Kidney glomerular epithelial cell (primary cell): ENCODE results near the gene ZNF839.
"Not testable (repeated sequence)": the region's sequence is repeated elsewhere in the genome, so short reads cannot be mapped to it uniquely, and the experiment has no call there.

ENCODE experiments used
- DNase-seq: peaks from one replicate; lab custom pipeline; 2025; lab: John Stamatoyannopoulos, UW

The ZNF839 gene

DNA sequence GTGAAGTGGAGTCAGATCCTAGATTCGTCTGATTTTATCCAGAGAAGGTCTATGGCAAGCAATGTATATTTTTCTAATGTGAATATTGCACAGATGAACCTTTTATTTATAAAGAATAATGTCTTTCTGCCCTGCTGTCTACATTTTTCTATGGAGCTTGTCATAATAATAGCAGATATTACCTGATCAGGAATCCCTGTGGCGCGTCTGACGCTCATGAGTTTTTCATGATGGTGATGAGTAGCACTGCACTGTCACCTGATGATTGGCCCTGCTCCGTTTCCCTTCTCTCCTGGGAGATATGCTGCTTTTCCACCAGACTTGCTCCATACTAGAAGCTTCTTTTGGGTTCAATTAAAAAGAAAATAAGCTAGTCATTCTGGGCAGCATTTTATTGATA is 22.7 kb downstream of the ZNF839 start:
- no peak for DNase-seq

DNA sequence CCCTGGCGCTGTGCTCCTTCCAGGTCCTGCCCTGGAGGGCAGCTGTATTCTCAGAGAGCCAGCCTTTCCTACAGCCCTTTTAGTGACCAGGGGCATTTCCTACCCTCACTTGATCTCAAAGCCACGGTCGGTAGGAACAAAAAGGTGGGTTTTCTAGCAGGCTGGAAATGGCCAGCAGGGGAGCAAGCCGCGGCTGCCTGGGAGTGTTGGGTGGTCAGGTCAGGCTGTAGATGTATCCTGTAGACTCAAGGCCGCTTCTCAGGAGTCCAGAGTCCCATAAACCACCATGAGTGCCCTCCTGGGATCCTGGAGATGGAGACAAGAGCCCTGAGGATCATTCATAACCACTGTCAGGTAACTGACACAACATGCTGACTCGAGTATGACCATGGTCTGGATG is 24.5 kb downstream of the ZNF839 start:
- no peak for DNase-seq

DNA sequence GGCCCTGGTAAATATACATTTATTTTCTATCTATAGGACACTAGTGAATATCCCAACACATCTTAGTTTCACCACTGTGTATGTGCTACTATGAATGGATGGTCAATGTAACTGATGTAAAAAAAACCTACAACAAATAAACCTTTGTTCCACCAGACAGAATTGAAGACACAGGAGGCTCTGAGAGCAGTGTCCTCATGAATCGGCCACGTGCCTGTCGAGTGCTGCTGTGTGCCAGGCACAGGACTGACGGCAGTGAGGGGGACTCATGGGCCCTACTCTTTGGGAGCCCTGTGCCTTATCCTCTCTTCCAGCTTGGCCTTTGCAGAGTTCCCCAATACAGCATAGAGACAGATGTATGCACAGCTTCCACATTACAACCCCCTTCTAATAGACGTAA is 24.9 kb downstream of the ZNF839 start:
- DNase-seq, result no peak

DNA sequence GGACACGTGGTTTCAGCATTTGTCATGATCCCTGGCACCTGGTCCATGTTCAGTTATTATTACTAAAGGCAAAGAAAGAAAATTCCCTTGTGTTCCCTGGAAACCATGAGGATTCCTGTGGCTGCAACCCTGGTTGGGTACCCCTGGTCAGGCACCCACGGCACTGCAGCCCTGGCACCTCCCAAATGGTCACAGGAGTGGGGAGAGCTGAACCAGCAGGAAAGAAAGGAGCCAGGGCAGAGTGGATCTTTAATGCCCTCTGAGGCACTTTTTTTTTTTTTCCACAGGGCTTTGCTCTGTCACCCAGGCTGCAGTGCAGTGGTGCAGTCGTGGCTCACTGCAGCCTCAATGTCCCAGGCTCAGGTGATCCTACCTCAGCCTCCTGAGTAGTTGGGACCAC is 25.7 kb downstream of the ZNF839 start:
- no peak for DNase-seq

DNA sequence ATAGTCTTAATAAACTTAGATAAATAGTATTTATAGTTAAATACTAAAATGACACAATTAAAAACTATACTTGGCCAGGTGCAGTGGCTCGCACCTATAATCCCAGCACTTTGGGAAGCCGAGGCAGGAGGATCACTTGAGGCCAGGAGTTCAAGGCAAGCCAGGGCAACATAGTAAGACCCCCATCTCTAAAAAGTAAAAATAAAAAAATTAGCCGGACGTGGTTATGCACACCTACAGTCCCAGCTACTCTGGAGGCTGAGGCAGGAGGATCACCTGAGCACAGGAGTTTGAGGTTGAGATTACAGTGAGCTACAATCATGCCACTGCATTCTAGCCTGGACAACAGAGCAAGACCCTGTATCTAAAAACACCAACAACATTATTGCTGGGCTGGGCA is 27.1 kb downstream of the ZNF839 start:
- no peak for DNase-seq

DNA sequence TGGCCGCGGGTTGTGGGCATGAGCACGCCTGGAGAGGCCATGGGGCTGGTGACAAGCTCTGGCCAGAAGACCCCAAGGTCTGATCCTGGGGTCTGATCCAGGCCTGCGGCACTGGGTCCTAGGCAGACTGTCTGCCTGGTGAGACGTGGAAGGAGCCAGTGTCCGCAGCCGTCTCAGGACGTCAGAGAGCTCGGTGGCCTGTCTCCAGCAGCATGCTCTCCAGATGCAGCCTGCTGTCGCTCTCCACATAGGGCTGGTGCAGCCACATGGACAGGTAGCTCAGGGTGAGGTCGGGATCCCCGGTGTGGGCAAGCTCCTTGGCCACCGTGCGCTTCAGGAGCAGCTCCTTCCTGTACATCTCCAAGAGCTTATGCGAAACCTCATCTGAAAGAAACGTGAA is 28.8 kb downstream of the ZNF839 start:
- DNase-seq, result no peak

DNA sequence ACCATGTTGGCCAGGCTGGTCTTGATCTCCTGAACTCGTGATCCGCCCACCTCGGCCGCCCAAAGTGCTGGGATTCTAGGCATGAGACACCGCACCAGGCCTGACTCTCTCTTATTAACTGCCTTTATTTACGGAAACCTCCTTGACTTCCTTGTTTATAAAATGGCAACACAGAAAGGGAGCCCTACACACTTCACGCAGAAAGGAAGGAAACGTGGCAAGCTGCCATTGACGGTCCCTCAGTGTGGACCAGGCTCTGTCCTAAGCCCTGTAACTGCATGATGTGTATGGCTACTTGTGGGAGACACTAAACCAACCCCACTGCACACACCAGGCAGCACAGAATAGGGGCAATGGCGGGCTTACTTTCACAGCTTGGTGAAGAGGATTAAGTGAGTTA is 31.5 kb downstream of the ZNF839 start:
- no peak for DNase-seq

DNA sequence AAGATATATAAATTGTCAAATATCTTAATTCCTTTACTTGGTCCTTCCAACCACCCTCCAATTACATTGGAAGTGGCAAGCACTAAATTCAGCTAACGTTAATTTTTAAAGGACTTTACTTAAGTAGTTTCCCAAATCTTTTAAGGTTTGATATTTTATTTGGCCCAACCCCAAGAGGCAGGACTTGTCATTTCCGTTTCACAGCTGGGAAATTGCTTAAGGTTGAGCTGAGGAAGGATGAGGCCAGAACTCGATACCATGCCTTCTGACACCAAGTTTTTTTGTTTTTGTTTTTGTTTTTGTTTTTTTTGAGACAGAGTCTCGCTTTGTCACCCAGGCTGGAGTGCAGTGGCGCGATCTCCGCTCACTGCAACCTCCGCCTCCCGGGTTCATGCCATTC is 32.0 kb downstream of the ZNF839 start:
- not testable (repeated sequence) for DNase-seq

DNA sequence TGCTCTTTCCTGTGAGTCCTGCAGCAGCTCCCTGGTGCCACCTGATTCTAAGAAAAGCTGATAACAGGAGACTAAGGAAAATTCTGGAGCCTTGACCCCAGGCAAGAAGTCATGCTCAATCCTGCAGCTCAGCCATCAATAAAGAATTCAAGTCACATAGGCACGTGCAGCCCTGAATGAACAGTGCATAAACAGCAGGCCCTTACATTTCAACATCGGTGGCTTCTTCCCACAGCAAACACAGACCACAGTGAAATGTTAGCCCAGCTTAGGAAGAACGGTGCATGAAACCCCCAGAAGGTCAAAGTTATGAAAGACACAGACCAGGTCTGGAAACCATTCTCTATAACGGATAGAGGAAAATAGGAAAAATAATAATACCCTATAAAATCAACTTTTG is 32.7 kb downstream of the ZNF839 start:
- DNase-seq, result no peak

DNA sequence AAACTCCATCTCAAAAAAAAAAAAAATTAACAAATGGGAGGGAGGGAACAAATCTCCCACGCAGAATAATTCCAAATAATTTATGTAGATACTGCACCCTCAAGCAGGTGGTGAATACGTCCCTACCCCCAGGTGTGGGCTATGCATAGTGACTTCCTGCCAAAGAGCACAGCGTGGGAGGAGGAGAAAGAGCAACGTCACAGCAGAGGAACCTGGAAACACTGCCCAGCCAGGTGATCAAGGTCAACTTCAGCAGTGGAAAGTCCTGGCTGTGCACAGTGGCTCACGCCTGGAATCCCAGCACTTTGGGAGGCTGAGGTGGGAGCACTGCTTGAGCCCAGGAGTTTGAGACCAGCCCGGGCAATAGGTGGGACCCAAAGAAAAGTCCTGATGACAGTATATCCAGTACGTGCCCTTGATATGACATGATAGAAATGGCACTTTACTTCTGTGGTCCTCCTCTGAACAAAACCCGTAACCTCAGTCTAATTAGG is 33.6 kb downstream of the ZNF839 start:
- no peak for DNase-seq

DNA sequence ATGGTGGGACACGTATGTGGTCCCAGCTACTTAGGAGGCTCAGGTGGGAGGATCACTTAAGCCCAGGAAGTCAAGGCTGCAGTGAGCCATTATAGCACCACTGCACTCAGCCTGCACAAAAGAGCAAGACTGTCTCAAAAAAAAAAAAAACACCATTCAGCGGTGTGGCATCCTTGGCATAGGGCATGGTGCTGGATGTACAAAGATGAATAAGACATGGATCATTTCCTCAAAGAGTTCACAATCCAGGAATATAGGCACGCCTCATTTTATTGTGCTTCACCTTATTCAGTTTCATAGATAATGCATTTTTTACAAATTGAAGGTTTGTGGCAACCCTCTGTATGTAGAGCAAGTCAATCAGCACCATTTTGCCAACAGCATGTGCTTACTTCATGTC is 36.7 kb downstream of the ZNF839 start:
- no peak for DNase-seq

DNA sequence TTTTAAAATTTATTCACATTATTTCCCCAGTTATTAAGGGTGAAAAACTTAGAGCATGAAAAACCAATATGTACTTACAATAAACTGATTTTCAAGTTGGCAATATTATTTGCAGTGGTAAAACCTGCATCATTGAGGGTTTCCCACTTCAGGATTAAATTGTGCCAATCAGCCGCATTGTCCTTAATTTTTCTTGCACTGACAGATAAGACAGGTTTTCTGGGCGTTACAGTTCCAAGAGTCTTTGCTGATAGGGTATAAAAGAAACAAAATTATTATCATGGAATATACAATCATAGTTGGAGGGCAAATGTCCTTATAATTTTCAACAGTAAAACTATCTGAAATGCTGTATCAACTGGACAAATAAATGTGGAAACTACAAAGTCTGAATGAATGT is 39.8 kb downstream of the ZNF839 start:
- no peak for DNase-seq

DNA sequence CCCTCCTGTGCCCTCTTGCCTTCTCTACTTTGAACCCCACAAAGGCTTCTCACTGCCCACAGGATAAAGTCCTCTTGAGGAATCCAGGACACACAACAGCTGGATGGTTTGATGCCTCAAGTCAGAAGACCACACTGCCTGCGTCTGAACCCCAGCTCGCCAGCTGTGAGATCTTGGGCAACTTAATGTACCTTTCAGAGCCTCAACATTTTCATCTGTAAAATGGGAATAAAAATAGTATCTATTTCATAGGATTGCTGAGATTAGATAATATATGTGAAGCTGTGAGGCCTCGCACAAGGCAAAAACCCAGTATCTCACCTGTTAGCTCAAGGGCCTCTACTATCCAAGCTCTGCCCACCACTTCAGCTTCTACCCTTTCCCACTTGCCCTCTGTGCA is 40.8 kb downstream of the ZNF839 start:
- no peak for DNase-seq

DNA sequence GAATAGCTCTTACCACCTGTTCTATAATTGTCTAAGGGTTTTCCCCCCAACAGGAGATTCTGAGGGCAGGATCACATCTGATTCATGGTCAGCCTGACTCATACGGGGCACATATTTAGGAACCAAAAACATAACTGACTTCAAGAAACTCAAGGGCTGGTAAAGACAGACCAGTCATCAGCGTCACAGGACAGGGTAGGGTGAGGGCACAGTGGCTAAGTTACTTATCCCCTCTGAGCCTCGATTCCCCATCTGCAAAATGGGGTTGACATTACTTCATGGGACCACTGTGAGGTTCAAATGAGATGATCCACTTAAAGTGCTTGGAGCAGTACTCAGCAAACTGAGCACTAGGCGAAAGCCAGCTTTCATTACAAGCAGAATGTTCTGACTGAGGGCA is 42.5 kb downstream of the ZNF839 start:
- no peak for DNase-seq

DNA sequence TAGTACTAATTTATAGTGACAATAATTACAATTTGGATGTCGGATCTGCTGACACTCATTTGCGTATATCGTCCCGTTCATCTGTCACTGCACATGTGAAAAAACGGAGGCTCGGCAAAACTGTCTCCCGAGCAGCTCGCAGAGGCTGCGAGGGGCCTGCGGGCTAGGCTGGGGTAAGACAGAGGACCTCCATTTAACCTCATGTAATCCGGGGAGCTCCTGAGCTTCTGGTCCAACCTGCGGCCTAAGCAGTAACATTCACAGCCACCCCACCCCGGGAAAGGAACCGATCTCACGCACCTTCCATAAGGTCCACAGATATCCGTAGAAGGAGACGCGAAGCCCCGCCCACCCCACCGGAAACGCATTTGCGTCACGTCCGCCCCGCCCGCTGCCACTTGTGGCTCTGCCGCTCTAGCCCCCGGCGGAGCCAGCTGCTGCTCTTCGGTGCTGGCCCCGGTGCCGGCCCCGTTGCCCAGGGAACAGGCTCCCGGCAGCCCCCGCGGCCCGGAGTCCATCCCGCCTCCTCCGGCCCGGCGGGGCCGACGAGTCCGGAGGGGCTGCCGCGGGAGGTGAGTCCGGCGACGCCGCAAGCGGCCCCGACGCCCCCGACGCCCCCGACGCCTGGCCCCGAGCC is 43.1 kb downstream of the ZNF839 start, which contains the start of the genes CINP and TECPR2:
Gene CINP, minus strand, starts transcription at position 346 of the 637 bp plus-strand sequence. Its CDS starts 39 bp downstream, at position 307.
Gene TECPR2, plus strand, starts transcription at position 397 of the 637 bp plus-strand sequence. CDS start 13,781 bp downstream, outside the sequence.
- peak; percentile 86 for DNase-seq

DNA sequence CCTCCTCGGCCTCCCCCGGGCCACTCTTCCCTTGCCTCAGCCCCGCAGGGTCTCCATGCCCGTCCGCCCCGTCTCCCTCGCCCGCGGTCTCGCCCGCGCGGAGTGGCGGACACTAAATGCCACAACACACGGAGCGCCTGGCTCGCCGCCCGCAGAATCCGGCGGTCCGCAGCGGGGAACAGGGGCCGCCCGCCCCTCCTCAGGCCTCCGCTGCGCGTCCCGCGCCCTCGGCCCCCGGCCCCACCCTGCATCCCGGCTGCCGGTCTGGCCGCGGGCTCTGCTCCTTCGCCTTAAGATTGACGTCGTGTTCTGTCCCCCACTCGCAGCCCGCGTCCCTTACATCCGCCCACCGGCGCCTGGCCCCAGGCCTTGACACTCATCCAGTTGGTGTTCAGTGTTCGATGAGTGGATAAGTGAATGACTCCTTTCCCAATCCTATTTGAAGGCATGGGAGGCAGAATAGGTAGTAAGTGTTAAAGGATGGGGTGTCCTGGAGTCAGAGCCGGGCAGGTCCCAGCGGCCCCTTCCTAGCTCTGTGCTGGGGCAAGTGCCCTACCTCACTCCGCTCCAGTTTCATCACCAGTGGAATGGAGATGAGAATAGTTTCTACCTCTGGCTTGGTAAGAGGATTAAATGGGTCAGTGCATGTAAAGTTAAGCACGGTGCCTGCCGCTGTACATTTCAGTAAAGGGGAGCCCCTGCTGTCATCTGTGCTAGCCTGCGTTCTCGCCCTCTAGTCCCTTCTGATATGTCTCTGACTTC is 43.8 kb downstream of the ZNF839 start:
- DNase-seq, result peak; percentile 1

DNA sequence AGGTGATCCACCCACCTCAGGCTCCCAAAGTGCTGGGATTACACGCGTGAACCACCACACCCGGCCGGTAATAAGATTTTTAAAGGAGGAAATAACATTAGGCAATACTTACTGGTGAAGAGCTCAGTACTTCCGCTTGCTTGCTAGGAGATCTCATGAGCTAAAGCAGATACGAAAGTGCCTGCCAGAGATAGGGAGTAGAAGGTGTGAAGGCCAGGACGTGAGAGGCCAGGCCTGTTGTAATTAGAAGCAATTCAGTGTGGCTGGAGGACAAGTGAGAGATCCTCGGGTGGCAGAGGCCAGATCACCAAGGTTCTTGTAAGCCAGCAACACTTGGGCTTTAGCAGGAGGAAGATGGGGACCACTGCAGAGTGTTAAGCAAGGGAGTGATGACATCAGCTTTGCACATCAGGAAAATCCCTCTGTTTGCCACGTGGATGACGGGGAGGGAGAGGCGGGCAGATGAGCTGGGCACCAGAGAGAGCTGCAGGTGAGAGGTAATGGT is 50.8 kb downstream of the ZNF839 start:
- DNase-seq, result no peak

DNA sequence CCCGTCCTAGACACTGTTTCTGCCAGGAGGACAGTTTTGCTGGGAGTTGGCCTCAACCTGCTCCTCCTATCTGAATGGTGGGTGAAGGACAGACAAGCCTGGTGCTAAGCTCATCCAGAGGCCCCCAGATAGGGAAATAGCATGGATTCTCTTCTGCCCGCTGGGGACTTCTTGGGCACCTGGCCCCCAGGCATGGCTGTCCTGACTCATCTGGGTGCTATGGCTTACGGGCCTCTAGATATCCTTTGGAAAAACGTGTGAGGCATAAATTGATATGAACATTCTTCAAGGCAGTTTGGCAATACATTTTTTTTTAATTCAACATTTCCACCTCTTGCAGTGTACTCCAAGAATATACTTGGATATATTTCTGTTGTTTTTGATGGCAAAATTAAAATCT is 51.8 kb downstream of the ZNF839 start:
- no peak for DNase-seq

DNA sequence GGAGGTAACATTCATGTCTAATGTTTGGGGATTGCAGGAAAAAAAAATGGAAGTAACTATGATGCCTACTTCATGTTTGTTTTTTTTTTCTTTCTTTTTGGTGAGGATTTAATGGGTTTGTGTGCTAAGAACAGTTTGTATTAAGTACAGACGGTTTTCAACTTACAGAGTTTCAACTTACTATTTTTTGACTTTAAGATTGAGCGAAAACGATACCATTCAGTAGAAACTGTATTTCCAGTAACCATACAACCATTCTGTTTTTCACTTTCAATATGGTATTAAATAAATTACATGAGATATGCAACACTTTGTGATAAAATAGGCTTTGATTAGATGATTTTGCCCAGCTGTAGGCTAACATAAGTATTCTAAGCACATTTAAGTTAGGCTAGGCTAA is 53.6 kb downstream of the ZNF839 start:
- DNase-seq, result no peak

DNA sequence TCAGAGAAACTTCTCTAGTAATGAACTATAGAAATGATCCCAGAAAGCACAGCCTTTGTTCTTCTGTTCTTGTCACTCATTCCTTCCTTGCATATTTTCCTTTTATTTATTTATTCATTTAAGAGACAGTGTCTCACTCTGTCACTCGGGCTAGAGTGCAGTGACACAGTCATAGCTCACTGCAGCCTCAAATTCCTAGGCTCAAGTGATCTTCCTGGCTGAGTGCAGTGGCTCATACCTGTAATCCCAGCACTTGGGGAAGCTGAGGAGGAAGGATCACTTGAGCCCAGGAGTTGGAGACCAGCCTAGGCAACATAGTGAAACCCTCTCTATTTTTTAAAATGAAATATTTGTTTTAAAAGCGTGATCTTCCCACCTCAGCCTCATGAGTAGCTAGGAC is 54.7 kb downstream of the ZNF839 start:
- no peak for DNase-seq

DNA sequence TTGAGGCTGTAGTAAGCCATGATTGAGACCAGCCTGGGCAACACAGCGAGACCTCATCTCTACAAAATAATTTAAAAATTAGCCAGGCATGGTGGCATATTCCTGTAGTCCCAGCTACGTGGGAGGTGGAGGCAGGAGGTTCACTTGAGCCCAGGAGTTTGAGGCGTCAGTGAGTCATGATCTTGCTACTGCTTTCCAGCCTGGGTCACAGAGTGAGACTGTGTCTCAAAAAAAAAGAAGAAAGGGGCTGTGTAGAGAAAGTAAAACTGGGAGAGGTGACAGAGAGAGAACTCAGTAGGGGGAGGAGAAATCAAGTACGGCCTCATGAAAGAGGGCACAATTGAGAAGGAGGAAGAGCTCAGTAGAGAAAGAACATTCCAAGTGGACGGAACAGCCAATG is 55.6 kb downstream of the ZNF839 start:
- no peak for DNase-seq

DNA sequence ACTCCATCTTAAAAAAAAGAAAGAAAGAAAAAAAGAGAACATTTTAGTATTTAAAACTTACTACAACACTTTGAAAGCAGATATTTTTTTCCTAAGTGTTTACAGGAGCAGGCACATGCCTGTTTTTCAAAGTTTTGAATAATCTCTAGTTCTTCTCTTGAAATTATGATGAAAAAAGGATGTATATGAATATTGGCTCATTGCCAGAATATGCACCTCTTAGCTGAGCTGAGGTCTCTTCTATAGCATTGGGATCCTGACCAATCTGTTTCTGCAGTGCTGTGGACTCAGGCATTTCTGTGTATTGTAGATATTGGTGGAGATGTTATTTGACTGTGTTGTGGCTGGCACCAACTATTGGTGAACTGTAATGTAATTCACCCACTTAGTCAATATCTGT is 58.1 kb downstream of the ZNF839 start:
- no peak for DNase-seq

DNA sequence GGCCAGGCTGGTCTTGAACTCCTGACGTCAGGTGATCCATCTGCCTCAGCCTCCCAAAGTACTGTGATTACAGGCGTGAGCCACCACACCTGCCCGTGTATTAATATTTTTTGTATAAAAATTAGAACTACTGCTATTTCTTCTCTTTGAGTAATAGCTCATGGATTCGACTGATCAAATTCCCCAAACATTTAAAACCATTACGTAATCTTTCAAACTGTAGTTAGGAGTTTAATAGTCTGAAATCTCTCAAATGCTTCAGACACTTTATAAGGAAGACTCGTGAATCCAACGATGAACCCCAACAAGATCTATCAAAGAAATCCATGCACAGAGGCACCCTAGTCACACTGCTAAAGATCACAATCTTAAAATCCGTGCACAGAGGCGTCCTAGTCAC is 59.3 kb downstream of the ZNF839 start:
- DNase-seq, result no peak
